ENCODE measurements around the gene PLEKHJ1. TPM values are rescaled to one million over a fixed set of nuclear protein-coding genes. Genes with fewer than 3 reads are reported as not detected.

Gene PLEKHJ1
- total and polyA plus RNA-seq, 2 of the 13 experiments (the other 11 are each of a cell fraction or from before 2014, with no cell fraction given) = 70.5 to 130 TPM

- TF ChIP-seq RORA (CRISPR knock-in tag; IDR thresholded peaks at IDR 0.05) (no peak), ERF (CRISPR knock-in tag; IDR thresholded peaks at IDR 0.05) (no peak), SPEN (CRISPR knock-in tag; IDR thresholded peaks at IDR 0.05; ENCODE audit: low read depth) (no peak), ZNF839 (CRISPR knock-in tag; IDR thresholded peaks at IDR 0.05; ENCODE audit: borderline replicate concordance) (no peak), PAF1 (CRISPR knock-in tag; IDR thresholded peaks at IDR 0.05) (no peak), NR2F2 (IDR thresholded peaks at IDR 0.05; ENCODE audit: borderline replicate concordance, low read depth) (no peak), RBFOX2 (IDR thresholded peaks at IDR 0.05; ENCODE audit: low read depth, low read length) (no peak), ZNF160 (CRISPR knock-in tag; IDR thresholded peaks at IDR 0.05) (no peak), YEATS4 (CRISPR knock-in tag; IDR thresholded peaks at IDR 0.05; ENCODE audit: borderline replicate concordance) (no peak)
- TF ChIP-seq, protein P1, sequence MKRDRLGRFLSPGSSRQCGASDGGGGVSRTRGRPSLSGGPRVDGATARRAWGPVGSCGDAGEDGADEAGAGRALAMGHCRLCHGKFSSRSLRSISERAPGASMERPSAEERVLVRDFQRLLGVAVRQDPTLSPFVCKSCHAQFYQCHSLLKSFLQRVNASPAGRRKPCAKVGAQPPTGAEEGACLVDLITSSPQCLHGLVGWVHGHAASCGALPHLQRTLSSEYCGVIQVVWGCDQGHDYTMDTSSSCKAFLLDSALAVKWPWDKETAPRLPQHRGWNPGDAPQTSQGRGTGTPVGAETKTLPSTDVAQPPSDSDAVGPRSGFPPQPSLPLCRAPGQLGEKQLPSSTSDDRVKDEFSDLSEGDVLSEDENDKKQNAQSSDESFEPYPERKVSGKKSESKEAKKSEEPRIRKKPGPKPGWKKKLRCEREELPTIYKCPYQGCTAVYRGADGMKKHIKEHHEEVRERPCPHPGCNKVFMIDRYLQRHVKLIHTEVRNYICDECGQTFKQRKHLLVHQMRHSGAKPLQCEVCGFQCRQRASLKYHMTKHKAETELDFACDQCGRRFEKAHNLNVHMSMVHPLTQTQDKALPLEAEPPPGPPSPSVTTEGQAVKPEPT (CRISPR knock-in tag; IDR thresholded peaks at IDR 0.05; ENCODE audit: low read depth) = no peak
These were observed 18.1 kb upstream of the PLEKHJ1 start (continued) for GRCh38 chr19:2254064-2254872.
